ENCODE results near the gene GCK. TPM values are rescaled to one million over a fixed set of nuclear protein-coding genes. Genes with fewer than 3 reads are reported as not detected.
A peak's percentile ranks its signal among the peaks of the same experiment; 100 is the strongest.

Gene GCK
- total and polyA plus RNA-seq, 9 donors, result 3.2 to 9.5 (median 4.9) TPM

GRCh38 chr7:44223362-44224079 is 34.3 kb upstream of the GCK start:
- Histone ChIP-seq H3K27ac (ENCODE audit: low read length) (no peak overlapping the region), H3K4me1 (ENCODE audit: control insufficient read depth, insufficient read depth, low read length) (peaks cover 47% of the 10 kb centered on the region), H3K9me3 (replicated peaks; ENCODE audit: control insufficient read depth, low read depth, low read length) (peaks cover 9% of the 10 kb centered on the region), H3K4me3 (ENCODE audit: low read length) (no peak overlapping the region), H3K27me3 (ENCODE audit: control insufficient read depth, insufficient read depth, low read length) (peaks cover 2% of the 10 kb centered on the region), H3K36me3 (ENCODE audit: control insufficient read depth, insufficient read depth, low read length) (no peaks in the 10 kb centered on the region)
- 33% methylated on average over 4 of the region's 5 CpGs for WGBS (ENCODE audit: insufficient coverage)
- no peak for DNase-seq

GRCh38 chr7:44222776-44223261 is 33.6 kb upstream of the GCK start:
- Histone ChIP-seq H3K4me1 (ENCODE audit: control insufficient read depth, insufficient read depth, low read length) (peaks cover 54% of the 10 kb centered on the region), H3K27me3 (ENCODE audit: control insufficient read depth, insufficient read depth, low read length) (peaks cover 2% of the 10 kb centered on the region), H3K9me3 (replicated peaks; ENCODE audit: control insufficient read depth, low read depth, low read length) (peaks cover 9% of the 10 kb centered on the region), H3K36me3 (ENCODE audit: control insufficient read depth, insufficient read depth, low read length) (no peaks in the 10 kb centered on the region), H3K27ac (ENCODE audit: low read length) (no peak overlapping the region), H3K4me3 (ENCODE audit: low read length) (no peak overlapping the region)
- WGBS (ENCODE audit: insufficient coverage), result 84% methylated on average over 11 of the region's 11 CpGs
- DNase-seq, result no peak

DNA sequence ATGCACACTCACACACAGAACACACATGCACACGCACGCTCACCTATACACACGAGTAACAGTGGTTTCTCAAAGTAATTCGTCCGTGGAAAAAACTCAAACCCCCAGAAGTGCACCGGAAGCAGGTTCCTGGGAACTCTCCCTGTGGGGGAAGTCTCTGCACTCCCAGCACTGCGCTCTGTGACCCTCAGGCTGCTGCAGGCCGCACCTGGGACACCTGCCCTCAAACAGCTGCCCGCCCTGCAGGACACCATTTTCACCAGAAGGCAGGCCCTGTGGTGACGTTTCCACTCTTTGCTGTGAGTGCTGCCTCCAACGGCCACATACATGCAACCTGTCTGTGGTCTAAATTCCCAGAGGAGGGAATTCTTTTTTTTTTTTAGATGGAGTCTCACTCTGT is 32.8 kb upstream of the GCK start:
- H3K27ac ChIP-seq (ENCODE audit: low read length), result no peak overlapping the region
- H3K36me3 ChIP-seq (ENCODE audit: control insufficient read depth, insufficient read depth, low read length), result no peaks in the 10 kb centered on the region
- H3K27me3 ChIP-seq (ENCODE audit: control insufficient read depth, insufficient read depth, low read length), result peaks cover 2% of the 10 kb centered on the region
- no peak overlapping the region for H3K4me3 ChIP-seq (ENCODE audit: low read length)
- peaks cover 61% of the 10 kb centered on the region for H3K4me1 ChIP-seq (ENCODE audit: control insufficient read depth, insufficient read depth, low read length)
- peaks cover 9% of the 10 kb centered on the region for H3K9me3 ChIP-seq (replicated peaks; ENCODE audit: control insufficient read depth, low read depth, low read length)
- DNase-seq, result no peak
- 79% methylated on average over 10 of the region's 11 CpGs for WGBS (ENCODE audit: insufficient coverage)

DNA sequence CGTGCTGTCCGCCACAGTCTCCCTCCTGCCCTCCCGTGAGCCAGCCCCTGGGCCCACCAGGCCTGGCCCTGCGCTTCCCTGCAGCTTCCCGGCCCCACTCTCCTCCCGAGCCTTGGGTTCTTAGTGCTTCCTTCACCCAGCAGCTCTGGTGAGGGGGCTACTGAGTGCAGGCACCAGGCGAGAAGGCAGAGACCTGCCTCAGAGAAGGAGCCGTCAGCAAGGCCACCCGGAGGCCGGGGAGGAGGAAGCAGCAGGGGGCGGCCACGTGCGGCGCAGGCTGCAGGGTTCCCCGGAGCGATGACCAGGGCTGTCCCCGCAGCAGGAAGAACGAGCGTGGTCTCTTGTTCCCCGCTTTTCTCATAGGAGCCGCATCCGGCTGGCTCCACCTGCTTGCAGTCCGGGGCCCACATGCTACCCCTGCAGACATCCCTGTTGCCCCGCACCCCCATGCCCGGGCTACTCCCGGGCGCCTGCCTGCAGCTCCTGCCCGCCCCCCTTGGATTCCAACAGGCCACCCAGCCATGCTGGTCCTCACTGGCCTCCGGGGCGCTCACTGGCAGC is 32.1 kb upstream of the GCK start:
- Histone ChIP-seq H3K36me3 (ENCODE audit: control insufficient read depth, insufficient read depth, low read length) (no peaks in the 10 kb centered on the region), H3K4me3 (ENCODE audit: low read length) (no peak overlapping the region), H3K9me3 (replicated peaks; ENCODE audit: control insufficient read depth, low read depth, low read length) (peaks cover 9% of the 10 kb centered on the region), H3K4me1 (ENCODE audit: control insufficient read depth, insufficient read depth, low read length) (peaks cover 66% of the 10 kb centered on the region), H3K27me3 (ENCODE audit: control insufficient read depth, insufficient read depth, low read length) (peaks cover 2% of the 10 kb centered on the region), H3K27ac (ENCODE audit: low read length) (no peak overlapping the region)
- 41% methylated on average over 28 of the region's 30 CpGs for WGBS (ENCODE audit: insufficient coverage)
- DNase-seq, result no peak

GRCh38 chr7:44220358-44221112 is 31.3 kb upstream of the GCK start:
- H3K4me1 ChIP-seq (ENCODE audit: control insufficient read depth, insufficient read depth, low read length), result peaks cover 66% of the 10 kb centered on the region
- WGBS (ENCODE audit: insufficient coverage), result 89% methylated on average over 15 of the region's 24 CpGs
- H3K27ac ChIP-seq (ENCODE audit: low read length), result no peak overlapping the region
- no peak for DNase-seq
- H3K27me3 ChIP-seq (ENCODE audit: control insufficient read depth, insufficient read depth, low read length), result peaks cover 2% of the 10 kb centered on the region
- H3K4me3 ChIP-seq (ENCODE audit: low read length), result no peak overlapping the region
- peaks cover 9% of the 10 kb centered on the region for H3K9me3 ChIP-seq (replicated peaks; ENCODE audit: control insufficient read depth, low read depth, low read length)
- H3K36me3 ChIP-seq (ENCODE audit: control insufficient read depth, insufficient read depth, low read length), result no peaks in the 10 kb centered on the region

GRCh38 chr7:44220046-44220357 is 30.8 kb upstream of the GCK start:
- Histone ChIP-seq H3K4me1 (ENCODE audit: control insufficient read depth, insufficient read depth, low read length) (peaks cover 64% of the 10 kb centered on the region), H3K9me3 (replicated peaks; ENCODE audit: control insufficient read depth, low read depth, low read length) (peaks cover 9% of the 10 kb centered on the region), H3K27me3 (ENCODE audit: control insufficient read depth, insufficient read depth, low read length) (peaks cover 2% of the 10 kb centered on the region), H3K4me3 (ENCODE audit: low read length) (no peak overlapping the region), H3K36me3 (ENCODE audit: control insufficient read depth, insufficient read depth, low read length) (no peaks in the 10 kb centered on the region), H3K27ac (ENCODE audit: low read length) (no peak overlapping the region)
- no peak for DNase-seq
- WGBS (ENCODE audit: insufficient coverage), result 92% methylated on average over 22 of the region's 26 CpGs

- Histone ChIP-seq H3K27ac (ENCODE audit: low read length) (no peak overlapping the region), H3K9me3 (replicated peaks; ENCODE audit: control insufficient read depth, low read depth, low read length) (peaks cover 9% of the 10 kb centered on the region), H3K4me1 (ENCODE audit: control insufficient read depth, insufficient read depth, low read length) (peaks cover 64% of the 10 kb centered on the region), H3K36me3 (ENCODE audit: control insufficient read depth, insufficient read depth, low read length) (no peaks in the 10 kb centered on the region), H3K27me3 (ENCODE audit: control insufficient read depth, insufficient read depth, low read length) (peaks cover 2% of the 10 kb centered on the region), H3K4me3 (ENCODE audit: low read length) (no peak overlapping the region)
- DNase-seq, result no peak
- WGBS (ENCODE audit: insufficient coverage), result 91% methylated on average over 15 of the region's 18 CpGs
These were observed 30.3 kb upstream of the GCK start for GRCh38 chr7:44219371-44220045.

GRCh38 chr7:44218418-44219201 is 29.4 kb upstream of the GCK start:
- H3K36me3 ChIP-seq (ENCODE audit: control insufficient read depth, insufficient read depth, low read length), result peaks cover 7% of the 10 kb centered on the region
- DNase-seq, result peak; percentile 79
- no peak overlapping the region for H3K27ac ChIP-seq (ENCODE audit: low read length)
- peaks cover 63% of the 10 kb centered on the region for H3K4me1 ChIP-seq (ENCODE audit: control insufficient read depth, insufficient read depth, low read length)
- peaks cover 2% of the 10 kb centered on the region for H3K27me3 ChIP-seq (ENCODE audit: control insufficient read depth, insufficient read depth, low read length)
- H3K9me3 ChIP-seq (replicated peaks; ENCODE audit: control insufficient read depth, low read depth, low read length), result peaks cover 9% of the 10 kb centered on the region
- 49% methylated on average over 11 of the region's 26 CpGs for WGBS (ENCODE audit: insufficient coverage)
- no peak overlapping the region for H3K4me3 ChIP-seq (ENCODE audit: low read length)

DNA sequence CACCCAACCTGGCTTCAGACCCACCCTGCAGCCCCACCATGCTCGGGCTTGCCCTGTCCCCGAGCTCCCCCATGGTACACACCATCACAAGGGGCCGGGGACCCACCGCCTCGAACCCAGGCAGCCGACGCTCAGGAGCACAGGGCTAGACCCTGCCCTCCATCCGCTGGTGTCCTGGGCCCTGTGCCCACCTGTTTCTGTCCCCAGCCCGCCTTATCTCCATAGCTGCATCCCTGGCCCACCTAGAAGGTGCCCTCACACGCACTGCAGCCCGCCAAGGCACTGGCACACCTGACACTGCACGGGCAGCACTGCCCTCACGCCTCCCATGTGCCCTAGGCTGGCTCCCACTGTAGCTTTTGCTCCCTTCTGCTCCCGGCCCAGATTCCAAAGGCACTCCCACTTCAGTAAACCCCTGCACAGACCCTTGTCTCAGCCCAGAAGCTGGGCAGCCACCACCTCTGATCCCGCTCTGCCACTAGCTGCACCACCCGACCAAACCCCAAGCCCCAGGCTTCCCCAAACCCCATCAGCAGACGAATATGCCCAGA is 28.7 kb upstream of the GCK start:
- no peak overlapping the region for H3K4me3 ChIP-seq (ENCODE audit: low read length)
- no peak overlapping the region for H3K27ac ChIP-seq (ENCODE audit: low read length)
- peaks cover 2% of the 10 kb centered on the region for H3K27me3 ChIP-seq (ENCODE audit: control insufficient read depth, insufficient read depth, low read length)
- peaks cover 12% of the 10 kb centered on the region for H3K36me3 ChIP-seq (ENCODE audit: control insufficient read depth, insufficient read depth, low read length)
- H3K9me3 ChIP-seq (replicated peaks; ENCODE audit: control insufficient read depth, low read depth, low read length), result peaks cover 9% of the 10 kb centered on the region
- 70% methylated on average over 16 of the region's 17 CpGs for WGBS (ENCODE audit: insufficient coverage)
- no peak for DNase-seq
- H3K4me1 ChIP-seq (ENCODE audit: control insufficient read depth, insufficient read depth, low read length), result peaks cover 62% of the 10 kb centered on the region
